SH-SY5Y (cell line): ENCODE results near the gene AK8.
A peak's percentile ranks its signal among the peaks of the same experiment; 100 is the strongest.

Experiments
- GATA2 ChIP-seq: IDR thresholded peaks from 2 replicates; pipeline ENCODE4 v1.6.1; 2011; ENCODE audit warnings: mild to moderate bottlenecking, low read depth, low read length
- GATA3 ChIP-seq: IDR thresholded peaks from 2 replicates; pipeline ENCODE4 v1.6.1; 2011; ENCODE audit warnings: low read depth, mild to moderate bottlenecking, low read length, moderate library complexity

AK8 gene

GRCh38 chr9:132857031-132857430 lies 21.1 kb downstream of the AK8 start:
- TF ChIP-seq GATA3 = no peak
- TF ChIP-seq GATA2 = no peak

- no peak for TF ChIP-seq GATA2
- TF ChIP-seq GATA3 = no peak
Observed at GRCh38 chr9:132855904-132856303, 22.2 kb downstream of the AK8 start.

GRCh38 chr9:132854832-132855231 lies 23.3 kb downstream of the AK8 start:
- TF ChIP-seq GATA2 (no peak), GATA3 (no peak)

- no peak for TF ChIP-seq GATA3
- no peak for TF ChIP-seq GATA2
Observed at GRCh38 chr9:132853482-132853881, 24.6 kb downstream of the AK8 start.

- TF ChIP-seq GATA3 (no peak), GATA2 (peak; percentile 83)
Observed at GRCh38 chr9:132849185-132849706, 28.8 kb downstream of the AK8 start.

GRCh38 chr9:132846918-132847515 lies 31.1 kb downstream of the AK8 start:
- TF ChIP-seq GATA2 = no peak
- no peak for TF ChIP-seq GATA3

GRCh38 chr9:132846109-132846917 lies 31.8 kb downstream of the AK8 start:
- TF ChIP-seq GATA2 = no peak
- no peak for TF ChIP-seq GATA3

GRCh38 chr9:132842124-132843044 lies 35.7 kb downstream of the AK8 start:
- TF ChIP-seq GATA2 (no peak), GATA3 (no peak)

- TF ChIP-seq GATA2 (no peak), GATA3 (no peak)
Observed at GRCh38 chr9:132840980-132841379, 37.1 kb downstream of the AK8 start.

- TF ChIP-seq GATA3 (no peak), GATA2 (no peak)
Observed at GRCh38 chr9:132838291-132838690, 39.8 kb downstream of the AK8 start.

GRCh38 chr9:132837501-132838286 lies 40.4 kb downstream of the AK8 start:
- TF ChIP-seq GATA2 (no peak), GATA3 (no peak)

- TF ChIP-seq GATA3 (no peak), GATA2 (no peak)
Observed at GRCh38 chr9:132834343-132834742, 43.7 kb downstream of the AK8 start.

- TF ChIP-seq GATA3 (no peak), GATA2 (peak; percentile 80)
Observed at GRCh38 chr9:132833550-132834121, 44.4 kb downstream of the AK8 start.
